GM18951 (cell line): ENCODE results near the gene PIANP.

ENCODE experiments used
- POLR2A ChIP-seq: IDR thresholded peaks from 4 replicates; pipeline ENCODE4 v1.6.1; 2011; ENCODE audit warnings: mild to moderate bottlenecking; ENCODE audit not compliant: insufficient read length, insufficient read depth; ENCODE audit errors: extremely low read depth
- in situ Hi-C: fragments of 300-500 bp; cut with MboI; formaldehyde crosslinking; loops from one replicate; pipeline ENCODE4 v1.12.0; 2022; ENCODE audit warnings: low sequenced_read_pairs, mixed read lengths, inconsistent platforms; ENCODE audit not compliant: unreplicated experiment

Gene PIANP

DNA sequence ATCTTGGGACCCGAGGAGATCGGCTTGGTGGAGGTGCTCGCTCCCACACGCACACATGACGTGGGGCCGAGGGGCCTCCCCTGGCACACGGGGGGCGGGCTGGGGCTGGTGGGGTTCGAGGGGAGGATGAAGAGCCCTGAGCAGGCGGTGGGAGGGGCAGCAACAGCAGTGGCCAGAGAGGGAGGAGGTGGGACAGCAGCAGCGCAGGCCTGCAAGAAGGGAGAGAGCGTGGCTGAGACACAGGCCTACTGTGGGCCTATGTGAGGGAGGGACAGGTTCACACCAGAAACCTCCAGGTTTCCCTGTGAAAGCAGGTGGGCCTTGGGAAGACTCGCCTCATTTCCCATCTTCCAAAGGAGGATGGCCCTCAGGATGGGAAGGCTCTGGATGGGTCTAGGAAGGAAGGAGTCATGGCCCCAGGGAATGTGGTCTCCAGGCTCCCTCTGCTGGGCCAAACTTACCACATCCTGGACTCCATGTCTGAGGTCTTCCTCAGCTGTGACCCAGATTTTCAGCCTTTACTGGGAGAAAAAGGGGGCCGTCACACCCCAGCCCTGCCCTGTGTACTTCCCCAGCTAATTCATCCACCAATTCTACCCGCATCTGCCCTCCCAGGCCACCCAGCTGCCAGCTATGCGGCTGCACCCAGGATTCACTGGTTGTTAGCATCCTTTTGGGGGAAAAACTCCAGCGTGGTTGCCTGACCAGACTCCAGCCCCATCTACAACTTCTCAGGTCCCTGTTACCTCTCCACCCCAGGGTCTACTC, 2.8 kb downstream of the PIANP start:
- in situ Hi-C loops: no loop called here

GRCh38 chr12:6696690-6697583, 3.7 kb downstream of the PIANP start:
- TF ChIP-seq POLR2A: no peak
- in situ Hi-C loops: no loop called here

More for the DNA sequence above, 2.8 kb downstream of the PIANP start:
- TF ChIP-seq POLR2A: no peak

GRCh38 chr12:6695313-6696045, 5.1 kb downstream of the PIANP start:
- in situ Hi-C loops: no loop called here
- no peak for TF ChIP-seq POLR2A

GRCh38 chr12:6694701-6695100, 5.9 kb downstream of the PIANP start:
- in situ Hi-C loops: no loop called here
- TF ChIP-seq POLR2A: no peak

DNA sequence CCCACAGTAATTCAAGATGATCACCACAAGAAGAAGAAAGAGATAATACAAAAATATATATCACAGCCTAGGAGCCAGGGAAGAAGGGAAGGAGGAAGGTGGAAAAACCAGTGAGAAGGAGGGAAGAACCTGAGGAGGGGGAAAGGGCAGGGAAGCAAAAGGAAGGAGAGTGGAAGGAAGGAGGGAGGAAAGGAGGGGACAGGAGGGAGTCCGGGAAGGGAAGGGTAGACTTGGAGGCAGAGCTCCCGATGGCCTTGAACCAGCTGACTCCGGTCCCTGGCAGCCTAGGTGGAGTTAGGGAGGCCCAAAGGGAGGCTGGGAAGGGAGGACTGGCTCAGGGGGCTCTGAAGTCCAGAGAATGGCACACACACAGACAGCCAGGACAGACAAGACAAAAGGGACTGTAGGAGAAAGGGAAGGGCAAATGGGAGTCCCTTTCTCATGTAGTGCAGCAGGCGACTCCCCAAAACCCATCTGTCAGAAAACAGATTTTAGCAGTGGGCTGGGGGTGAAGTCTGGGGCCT, 6.7 kb downstream of the PIANP start:
- in situ Hi-C loops: no loop called here
- no peak for TF ChIP-seq POLR2A

- TF ChIP-seq POLR2A: no peak
- in situ Hi-C loops: no loop called here
Measured at GRCh38 chr12:6692888-6693287, 7.7 kb downstream of the PIANP start.

GRCh38 chr12:6691473-6691872, 9.1 kb downstream of the PIANP start:
- in situ Hi-C loops: no loop called here
- peak; percentile 1 for TF ChIP-seq POLR2A

GRCh38 chr12:6688999-6689882, 11.4 kb downstream of the PIANP start, which contains the start of gene ZNF384:
TSS of gene ZNF384 (minus strand) at chr12:6689375. CDS start at chr12:6679520, 9,855 bp downstream.
- in situ Hi-C loops: no loop called here
- peak; percentile 75 for TF ChIP-seq POLR2A

DNA sequence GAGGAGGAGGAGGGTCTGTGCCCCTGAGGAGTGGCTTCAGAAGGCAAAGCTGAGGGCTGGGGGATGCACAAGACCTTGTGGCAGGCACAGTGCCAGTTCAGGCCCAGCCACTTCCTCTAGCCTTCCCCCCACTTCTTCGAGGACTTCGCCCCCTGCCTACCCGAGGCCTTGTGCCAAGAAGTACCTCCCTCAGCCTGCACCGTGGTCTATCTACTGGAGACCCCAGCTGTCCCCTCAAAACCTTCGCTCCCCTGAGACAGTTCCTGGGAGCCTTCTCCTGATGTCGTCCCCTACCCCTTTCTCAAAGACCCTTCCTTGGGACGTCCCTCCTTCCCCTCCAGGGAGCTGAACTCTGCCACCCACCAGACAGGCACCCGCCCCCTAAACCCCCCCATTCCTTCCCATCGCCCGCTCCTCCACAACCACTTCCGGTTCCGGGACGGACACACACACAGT, 12.0 kb downstream of the PIANP start:
- no peak for TF ChIP-seq POLR2A
- in situ Hi-C loops: no loop called here

GRCh38 chr12:6685814-6686213, 14.8 kb downstream of the PIANP start:
- no peak for TF ChIP-seq POLR2A
- in situ Hi-C loops: no loop called here

DNA sequence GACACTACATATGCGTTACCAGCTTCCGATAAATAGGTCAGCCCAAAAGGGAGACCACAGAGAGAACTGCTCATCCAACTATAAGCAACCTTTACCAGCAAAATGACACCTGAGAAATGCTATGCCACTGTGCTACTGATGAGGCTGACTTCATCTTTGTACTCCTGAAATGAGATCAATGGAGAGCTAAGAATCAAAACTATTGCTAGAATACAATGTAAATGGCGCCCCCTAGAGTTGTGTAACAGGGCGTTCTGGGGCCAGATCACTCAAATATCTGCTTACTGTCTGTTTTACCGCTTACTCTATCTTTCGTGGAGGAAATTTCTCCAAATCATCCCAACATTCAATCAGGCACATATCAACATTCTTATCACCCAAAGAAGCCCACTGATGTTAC, 16.0 kb downstream of the PIANP start:
- no peak for TF ChIP-seq POLR2A
- in situ Hi-C loops: no loop called here

DNA sequence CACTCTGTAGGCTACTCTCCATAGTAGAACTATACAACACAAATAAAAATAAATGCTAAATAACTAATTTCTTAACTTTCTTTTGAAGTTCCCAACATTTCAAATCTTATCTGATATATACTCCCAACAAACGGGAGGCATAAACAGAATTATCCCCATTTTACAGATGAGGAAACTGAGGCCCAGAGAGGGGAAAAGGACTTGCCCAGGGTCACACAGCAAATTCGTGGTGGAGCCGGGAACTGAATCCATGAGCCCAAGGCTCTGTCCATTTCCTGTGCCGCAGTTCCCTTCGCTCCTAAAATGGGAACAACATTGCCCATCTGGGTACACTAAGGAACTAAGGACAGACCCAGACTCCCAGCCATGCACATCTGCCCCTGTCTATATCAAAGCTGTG, 23.7 kb downstream of the PIANP start:
- TF ChIP-seq POLR2A: no peak
- in situ Hi-C loops: no loop called here
